ENCODE measurements around the gene PIK3CD.

Gene PIK3CD

GRCh38 chr1:9687874-9688582 lies 36.5 kb downstream of the PIK3CD start:
- Histone ChIP-seq H3K9me3 (ENCODE audit: control insufficient read depth in 1 of 2, low read length in 2 of 2) (no peaks in the 10 kb centered on the region), H3K27me3 (ENCODE audit: control insufficient read depth in 1 of 2, insufficient read depth in 2 of 2, low read length in 2 of 2) (peaks cover 5 to 10% of the 10 kb centered on the region in 2 donors), H3K36me3 (ENCODE audit: control insufficient read depth in 1 of 2, insufficient read depth in 2 of 2, low read length in 2 of 2) (no peaks in the 10 kb centered on the region), H3K9ac (ENCODE audit: low read depth in 1 of 2, low read length in 2 of 2) (peak overlapping the region; percentile 15 to 52), H3K27ac (ENCODE audit: low read depth, low read length) (no peak overlapping the region), H3K4me1 (ENCODE audit: control insufficient read depth in 1 of 2, insufficient read depth in 2 of 2, low read length in 2 of 2) (peaks cover 23 to 33% of the 10 kb centered on the region in 2 donors), H3K4me3 (ENCODE audit: low read depth in 1 of 2, low read length in 2 of 2) (peak overlapping the region; percentile 68 to 74)

GRCh38 chr1:9688599-9688998 lies 37.1 kb downstream of the PIK3CD start:
- Histone ChIP-seq H3K4me1 (ENCODE audit: control insufficient read depth in 1 of 2, insufficient read depth in 2 of 2, low read length in 2 of 2) (peaks cover 23 to 33% of the 10 kb centered on the region in 2 donors), H3K27me3 (ENCODE audit: control insufficient read depth in 1 of 2, insufficient read depth in 2 of 2, low read length in 2 of 2) (peaks cover 5 to 10% of the 10 kb centered on the region in 2 donors), H3K36me3 (ENCODE audit: control insufficient read depth in 1 of 2, insufficient read depth in 2 of 2, low read length in 2 of 2) (no peaks in the 10 kb centered on the region), H3K9me3 (ENCODE audit: control insufficient read depth in 1 of 2, low read length in 2 of 2) (no peaks in the 10 kb centered on the region), H3K27ac (ENCODE audit: low read depth, low read length) (no peak overlapping the region), H3K4me3 (ENCODE audit: low read depth in 1 of 2, low read length in 2 of 2) (peak overlapping the region; percentile 68 to 74), H3K9ac (ENCODE audit: low read depth in 1 of 2, low read length in 2 of 2) (peak overlapping the region in 1 of 2 donors; percentile 52)

GRCh38 chr1:9689011-9689706 lies 37.6 kb downstream of the PIK3CD start:
- H3K9ac ChIP-seq (ENCODE audit: low read depth in 1 of 2, low read length in 2 of 2), result peak overlapping the region in 1 of 2 donors; percentile 32
- H3K4me3 ChIP-seq (ENCODE audit: low read depth in 1 of 2, low read length in 2 of 2), result peak overlapping the region; percentile 68 to 74
- peaks cover 5 to 10% of the 10 kb centered on the region in 2 donors for H3K27me3 ChIP-seq (ENCODE audit: control insufficient read depth in 1 of 2, insufficient read depth in 2 of 2, low read length in 2 of 2)
- H3K9me3 ChIP-seq (ENCODE audit: control insufficient read depth in 1 of 2, low read length in 2 of 2), result no peaks in the 10 kb centered on the region
- no peaks in the 10 kb centered on the region for H3K36me3 ChIP-seq (ENCODE audit: control insufficient read depth in 1 of 2, insufficient read depth in 2 of 2, low read length in 2 of 2)
- no peak overlapping the region for H3K27ac ChIP-seq (ENCODE audit: low read depth, low read length)
- H3K4me1 ChIP-seq (ENCODE audit: control insufficient read depth in 1 of 2, insufficient read depth in 2 of 2, low read length in 2 of 2), result peaks cover 23 to 33% of the 10 kb centered on the region in 2 donors

GRCh38 chr1:9689971-9690381 lies 38.4 kb downstream of the PIK3CD start:
- peak overlapping the region; percentile 42 to 59 for H3K4me3 ChIP-seq (ENCODE audit: low read depth in 1 of 2, low read length in 2 of 2)
- peak overlapping the region in 1 of 2 donors; percentile 57 for H3K9ac ChIP-seq (ENCODE audit: low read depth in 1 of 2, low read length in 2 of 2)
- no peak overlapping the region for H3K27ac ChIP-seq (ENCODE audit: low read depth, low read length)

GRCh38 chr1:9690440-9691107 lies 39.0 kb downstream of the PIK3CD start:
- Histone ChIP-seq H3K4me1 (ENCODE audit: control insufficient read depth in 1 of 2, insufficient read depth in 2 of 2, low read length in 2 of 2) (peaks cover 23 to 33% of the 10 kb centered on the region in 2 donors), H3K9me3 (ENCODE audit: control insufficient read depth in 1 of 2, low read length in 2 of 2) (no peaks in the 10 kb centered on the region), H3K27ac (ENCODE audit: low read depth, low read length) (no peak overlapping the region), H3K36me3 (ENCODE audit: control insufficient read depth in 1 of 2, insufficient read depth in 2 of 2, low read length in 2 of 2) (no peaks in the 10 kb centered on the region), H3K4me3 (ENCODE audit: low read depth in 1 of 2, low read length in 2 of 2) (peak overlapping the region in 1 of 2 donors; percentile 42), H3K9ac (ENCODE audit: low read depth in 1 of 2, low read length in 2 of 2) (peak overlapping the region in 1 of 2 donors; percentile 57), H3K27me3 (ENCODE audit: control insufficient read depth in 1 of 2, insufficient read depth in 2 of 2, low read length in 2 of 2) (peaks cover 5 to 10% of the 10 kb centered on the region in 2 donors)

More at GRCh38 chr1:9689971-9690381, 38.4 kb downstream of the PIK3CD start:
- Histone ChIP-seq H3K36me3 (ENCODE audit: control insufficient read depth in 1 of 2, insufficient read depth in 2 of 2, low read length in 2 of 2) (no peaks in the 10 kb centered on the region), H3K9me3 (ENCODE audit: control insufficient read depth in 1 of 2, low read length in 2 of 2) (no peaks in the 10 kb centered on the region), H3K4me1 (ENCODE audit: control insufficient read depth in 1 of 2, insufficient read depth in 2 of 2, low read length in 2 of 2) (peaks cover 23 to 33% of the 10 kb centered on the region in 2 donors), H3K27me3 (ENCODE audit: control insufficient read depth in 1 of 2, insufficient read depth in 2 of 2, low read length in 2 of 2) (peaks cover 5 to 10% of the 10 kb centered on the region in 2 donors)

GRCh38 chr1:9691108-9691445 lies 39.5 kb downstream of the PIK3CD start:
- Histone ChIP-seq H3K9ac (ENCODE audit: low read depth in 1 of 2, low read length in 2 of 2) (no peak overlapping the region), H3K36me3 (ENCODE audit: control insufficient read depth in 1 of 2, insufficient read depth in 2 of 2, low read length in 2 of 2) (no peaks in the 10 kb centered on the region), H3K27me3 (ENCODE audit: control insufficient read depth in 1 of 2, insufficient read depth in 2 of 2, low read length in 2 of 2) (peaks cover 5 to 10% of the 10 kb centered on the region in 2 donors), H3K4me1 (ENCODE audit: control insufficient read depth in 1 of 2, insufficient read depth in 2 of 2, low read length in 2 of 2) (peaks cover 23 to 33% of the 10 kb centered on the region in 2 donors), H3K9me3 (ENCODE audit: control insufficient read depth in 1 of 2, low read length in 2 of 2) (no peaks in the 10 kb centered on the region), H3K27ac (ENCODE audit: low read depth, low read length) (no peak overlapping the region), H3K4me3 (ENCODE audit: low read depth in 1 of 2, low read length in 2 of 2) (no peak overlapping the region)

- Histone ChIP-seq H3K9ac (ENCODE audit: low read depth in 1 of 2, low read length in 2 of 2) (no peak overlapping the region), H3K27me3 (ENCODE audit: control insufficient read depth in 1 of 2, insufficient read depth in 2 of 2, low read length in 2 of 2) (peaks cover 5 to 10% of the 10 kb centered on the region in 2 donors), H3K4me1 (ENCODE audit: control insufficient read depth in 1 of 2, insufficient read depth in 2 of 2, low read length in 2 of 2) (peaks cover 23 to 33% of the 10 kb centered on the region in 2 donors), H3K36me3 (ENCODE audit: control insufficient read depth in 1 of 2, insufficient read depth in 2 of 2, low read length in 2 of 2) (no peaks in the 10 kb centered on the region), H3K9me3 (ENCODE audit: control insufficient read depth in 1 of 2, low read length in 2 of 2) (no peaks in the 10 kb centered on the region), H3K27ac (ENCODE audit: low read depth, low read length) (no peak overlapping the region), H3K4me3 (ENCODE audit: low read depth in 1 of 2, low read length in 2 of 2) (no peak overlapping the region)
These were observed 40.2 kb downstream of the PIK3CD start for GRCh38 chr1:9691691-9692090.

GRCh38 chr1:9696793-9697192 lies 45.3 kb downstream of the PIK3CD start:
- H3K4me1 ChIP-seq (ENCODE audit: control insufficient read depth in 1 of 2, insufficient read depth in 2 of 2, low read length in 2 of 2), result peaks cover 0 to 5% of the 10 kb centered on the region in 2 donors
- H3K27ac ChIP-seq (ENCODE audit: low read depth, low read length), result no peak overlapping the region
- H3K9me3 ChIP-seq (ENCODE audit: control insufficient read depth in 1 of 2, low read length in 2 of 2), result no peaks in the 10 kb centered on the region
- H3K9ac ChIP-seq (ENCODE audit: low read depth in 1 of 2, low read length in 2 of 2), result no peak overlapping the region
- H3K27me3 ChIP-seq (ENCODE audit: control insufficient read depth in 1 of 2, insufficient read depth in 2 of 2, low read length in 2 of 2), result no peaks in the 10 kb centered on the region
- peaks cover 0 to 4% of the 10 kb centered on the region in 2 donors for H3K36me3 ChIP-seq (ENCODE audit: control insufficient read depth in 1 of 2, insufficient read depth in 2 of 2, low read length in 2 of 2)
- H3K4me3 ChIP-seq (ENCODE audit: low read depth in 1 of 2, low read length in 2 of 2), result no peak overlapping the region

- peaks cover 0 to 4% of the 10 kb centered on the region in 2 donors for H3K36me3 ChIP-seq (ENCODE audit: control insufficient read depth in 1 of 2, insufficient read depth in 2 of 2, low read length in 2 of 2)
- no peaks in the 10 kb centered on the region for H3K9me3 ChIP-seq (ENCODE audit: control insufficient read depth in 1 of 2, low read length in 2 of 2)
- H3K27me3 ChIP-seq (ENCODE audit: control insufficient read depth in 1 of 2, insufficient read depth in 2 of 2, low read length in 2 of 2), result no peaks in the 10 kb centered on the region
- H3K4me3 ChIP-seq (ENCODE audit: low read depth in 1 of 2, low read length in 2 of 2), result no peak overlapping the region
- H3K27ac ChIP-seq (ENCODE audit: low read depth, low read length), result no peak overlapping the region
- H3K9ac ChIP-seq (ENCODE audit: low read depth in 1 of 2, low read length in 2 of 2), result no peak overlapping the region
- H3K4me1 ChIP-seq (ENCODE audit: control insufficient read depth in 1 of 2, insufficient read depth in 2 of 2, low read length in 2 of 2), result peaks cover 0 to 5% of the 10 kb centered on the region in 2 donors
These were observed 47.8 kb downstream of the PIK3CD start for GRCh38 chr1:9699361-9699760.

GRCh38 chr1:9700340-9700739 lies 48.8 kb downstream of the PIK3CD start:
- peaks cover 0 to 4% of the 10 kb centered on the region in 2 donors for H3K36me3 ChIP-seq (ENCODE audit: control insufficient read depth in 1 of 2, insufficient read depth in 2 of 2, low read length in 2 of 2)

More at GRCh38 chr1:9700340-9700739, 48.8 kb downstream of the PIK3CD start:
- no peaks in the 10 kb centered on the region for H3K9me3 ChIP-seq (ENCODE audit: control insufficient read depth in 1 of 2, low read length in 2 of 2)
- no peak overlapping the region for H3K9ac ChIP-seq (ENCODE audit: low read depth in 1 of 2, low read length in 2 of 2)
- H3K4me3 ChIP-seq (ENCODE audit: low read depth in 1 of 2, low read length in 2 of 2), result no peak overlapping the region
- H3K27me3 ChIP-seq (ENCODE audit: control insufficient read depth in 1 of 2, insufficient read depth in 2 of 2, low read length in 2 of 2), result no peaks in the 10 kb centered on the region
- H3K27ac ChIP-seq (ENCODE audit: low read depth, low read length), result no peak overlapping the region
- H3K4me1 ChIP-seq (ENCODE audit: control insufficient read depth in 1 of 2, insufficient read depth in 2 of 2, low read length in 2 of 2), result peaks cover 0 to 5% of the 10 kb centered on the region in 2 donors

All from duodenal mucosa (tissue), 2 donors.